ENCODE results near the gene NTMT2.

Gene NTMT2

DNA sequence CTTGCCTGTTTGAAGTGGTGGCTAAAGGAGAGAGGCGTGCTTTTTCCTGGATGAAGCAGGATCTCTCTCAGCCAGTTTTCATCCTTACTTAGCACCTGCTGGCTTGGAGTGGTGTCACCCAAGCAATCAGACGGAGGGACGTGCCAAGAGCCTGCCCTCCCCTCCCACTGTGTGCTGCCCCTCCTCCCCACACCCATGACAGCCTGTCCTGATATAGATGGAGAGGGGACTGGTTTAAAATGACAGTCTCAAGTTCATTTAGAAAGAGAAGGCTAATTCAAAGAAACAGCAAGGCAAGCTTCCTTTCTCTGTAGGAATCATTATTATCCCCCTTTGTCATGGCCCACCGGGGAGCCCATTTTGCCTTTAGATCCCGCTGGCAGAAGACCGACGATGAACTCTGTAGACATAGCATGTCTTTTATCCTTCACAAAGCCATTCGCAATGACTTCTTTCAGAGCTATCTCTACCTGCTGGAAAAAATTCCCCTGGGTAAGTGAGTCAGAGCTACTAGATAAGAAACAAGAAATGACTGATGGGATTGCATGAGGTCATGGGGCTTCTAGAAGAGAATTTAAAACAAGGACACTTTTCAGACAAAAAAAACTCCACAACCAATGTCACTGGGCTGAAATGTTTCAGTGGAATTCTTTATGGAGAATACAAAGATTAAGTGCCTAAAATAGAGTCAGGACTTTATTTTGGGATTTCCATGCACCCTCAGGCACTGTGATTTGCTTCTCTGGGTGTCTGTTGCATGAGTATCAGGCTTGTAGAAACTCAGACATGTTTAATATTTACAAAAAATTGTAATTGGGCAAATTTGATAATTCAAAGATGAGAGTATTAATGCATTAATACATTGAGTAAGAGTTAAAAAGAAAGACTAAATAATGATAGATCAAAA lies at the start of gene NTMT2:
Gene NTMT2, plus strand, starts transcription at position 190 of the 907 bp plus-strand sequence. Its CDS starts 149 bp downstream, at position 339.
- ATAC-seq = no peak
- TF ChIP-seq ZNF8 (CRISPR knock-in tag; IDR thresholded peaks at IDR 0.05) (no peak), ZC3H10 (CRISPR knock-in tag; IDR thresholded peaks at IDR 0.05) (no peak), ZNF70 (CRISPR knock-in tag; IDR thresholded peaks at IDR 0.05) (no peak), SNAI2 (CRISPR knock-in tag; IDR thresholded peaks at IDR 0.05) (no peak), BACH2 (CRISPR knock-in tag; IDR thresholded peaks at IDR 0.05; ENCODE audit: borderline replicate concordance) (no peak), ZFP3 (CRISPR knock-in tag; IDR thresholded peaks at IDR 0.05) (no peak), CSDC2 (CRISPR knock-in tag; IDR thresholded peaks at IDR 0.05) (no peak), TCF4 (CRISPR knock-in tag; IDR thresholded peaks at IDR 0.05; ENCODE audit: borderline replicate concordance) (no peak), ESRRG (CRISPR knock-in tag; IDR thresholded peaks at IDR 0.05) (no peak), TOX (CRISPR knock-in tag; IDR thresholded peaks at IDR 0.05; ENCODE audit: borderline replicate concordance) (no peak), ZNF565 (CRISPR knock-in tag; conservative IDR thresholded peaks at IDR 0.05; ENCODE audit: low read depth) (no peak), ARNTL (CRISPR knock-in tag; IDR thresholded peaks at IDR 0.05; ENCODE audit: borderline replicate concordance, low read depth) (no peak), PPARA (CRISPR knock-in tag; IDR thresholded peaks at IDR 0.05; ENCODE audit: borderline replicate concordance) (no peak), ISL1 (CRISPR knock-in tag; IDR thresholded peaks at IDR 0.05) (no peak)
- TF ChIP-seq, protein P1, sequence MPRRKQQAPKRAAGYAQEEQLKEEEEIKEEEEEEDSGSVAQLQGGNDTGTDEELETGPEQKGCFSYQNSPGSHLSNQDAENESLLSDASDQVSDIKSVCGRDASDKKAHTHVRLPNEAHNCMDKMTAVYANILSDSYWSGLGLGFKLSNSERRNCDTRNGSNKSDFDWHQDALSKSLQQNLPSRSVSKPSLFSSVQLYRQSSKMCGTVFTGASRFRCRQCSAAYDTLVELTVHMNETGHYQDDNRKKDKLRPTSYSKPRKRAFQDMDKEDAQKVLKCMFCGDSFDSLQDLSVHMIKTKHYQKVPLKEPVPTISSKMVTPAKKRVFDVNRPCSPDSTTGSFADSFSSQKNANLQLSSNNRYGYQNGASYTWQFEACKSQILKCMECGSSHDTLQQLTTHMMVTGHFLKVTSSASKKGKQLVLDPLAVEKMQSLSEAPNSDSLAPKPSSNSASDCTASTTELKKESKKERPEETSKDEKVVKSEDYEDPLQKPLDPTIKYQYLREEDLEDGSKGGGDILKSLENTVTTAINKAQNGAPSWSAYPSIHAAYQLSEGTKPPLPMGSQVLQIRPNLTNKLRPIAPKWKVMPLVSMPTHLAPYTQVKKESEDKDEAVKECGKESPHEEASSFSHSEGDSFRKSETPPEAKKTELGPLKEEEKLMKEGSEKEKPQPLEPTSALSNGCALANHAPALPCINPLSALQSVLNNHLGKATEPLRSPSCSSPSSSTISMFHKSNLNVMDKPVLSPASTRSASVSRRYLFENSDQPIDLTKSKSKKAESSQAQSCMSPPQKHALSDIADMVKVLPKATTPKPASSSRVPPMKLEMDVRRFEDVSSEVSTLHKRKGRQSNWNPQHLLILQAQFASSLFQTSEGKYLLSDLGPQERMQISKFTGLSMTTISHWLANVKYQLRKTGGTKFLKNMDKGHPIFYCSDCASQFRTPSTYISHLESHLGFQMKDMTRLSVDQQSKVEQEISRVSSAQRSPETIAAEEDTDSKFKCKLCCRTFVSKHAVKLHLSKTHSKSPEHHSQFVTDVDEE (CRISPR knock-in tag; IDR thresholded peaks at IDR 0.05) = no peak
- TF ChIP-seq, protein P2, sequence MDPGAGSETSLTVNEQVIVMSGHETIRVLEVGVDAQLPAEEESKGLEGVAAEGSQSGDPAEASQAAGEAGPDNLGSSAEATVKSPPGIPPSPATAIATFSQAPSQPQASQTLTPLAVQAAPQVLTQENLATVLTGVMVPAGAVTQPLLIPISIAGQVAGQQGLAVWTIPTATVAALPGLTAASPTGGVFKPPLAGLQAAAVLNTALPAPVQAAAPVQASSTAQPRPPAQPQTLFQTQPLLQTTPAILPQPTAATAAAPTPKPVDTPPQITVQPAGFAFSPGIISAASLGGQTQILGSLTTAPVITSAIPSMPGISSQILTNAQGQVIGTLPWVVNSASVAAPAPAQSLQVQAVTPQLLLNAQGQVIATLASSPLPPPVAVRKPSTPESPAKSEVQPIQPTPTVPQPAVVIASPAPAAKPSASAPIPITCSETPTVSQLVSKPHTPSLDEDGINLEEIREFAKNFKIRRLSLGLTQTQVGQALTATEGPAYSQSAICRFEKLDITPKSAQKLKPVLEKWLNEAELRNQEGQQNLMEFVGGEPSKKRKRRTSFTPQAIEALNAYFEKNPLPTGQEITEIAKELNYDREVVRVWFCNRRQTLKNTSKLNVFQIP (CRISPR knock-in tag; IDR thresholded peaks at IDR 0.05; ENCODE audit: borderline replicate concordance, low read depth) = no peak

DNA sequence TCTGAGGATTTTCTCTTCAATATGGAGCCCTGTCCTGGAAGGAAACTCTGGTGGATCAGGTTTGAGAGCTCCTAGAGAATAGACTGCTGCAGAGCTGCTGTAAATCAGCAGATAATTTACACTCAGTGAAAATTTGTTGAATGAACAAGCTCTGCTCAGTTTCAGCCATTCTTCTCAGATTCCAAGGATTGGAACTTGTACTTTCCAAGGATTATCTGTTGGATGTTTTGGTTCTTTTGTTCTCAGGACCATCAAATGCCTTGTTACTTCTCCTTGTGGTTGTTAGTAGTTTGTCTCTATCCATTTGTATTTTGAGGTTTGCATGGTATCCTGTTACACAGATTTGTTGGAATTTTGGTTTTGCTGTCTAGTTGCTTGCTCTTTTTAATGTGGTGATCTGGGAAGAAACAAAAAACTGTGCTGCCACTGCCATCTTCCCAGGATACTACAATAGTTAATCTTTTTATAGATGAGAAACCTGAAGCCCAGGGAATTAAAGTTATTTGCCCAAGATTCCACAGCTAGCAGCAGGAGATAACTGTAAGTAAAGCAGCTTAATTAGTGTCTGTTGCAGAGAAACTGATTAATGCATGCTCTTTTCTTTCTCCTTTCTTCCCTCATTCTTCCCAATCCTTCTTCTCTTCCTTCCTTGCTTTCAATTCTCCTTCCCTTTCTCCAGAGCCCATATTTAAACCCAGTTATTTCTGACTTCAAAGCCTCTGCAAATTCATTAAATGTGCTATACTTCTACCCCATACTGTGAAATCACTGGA lies 49.6 kb upstream of the NTMT2 start:
- ATAC-seq = no peak
- no peak for TF ChIP-seq ARNTL (CRISPR knock-in tag; IDR thresholded peaks at IDR 0.05; ENCODE audit: borderline replicate concordance, low read depth)
- no peak for TF ChIP-seq BACH2 (CRISPR knock-in tag; IDR thresholded peaks at IDR 0.05; ENCODE audit: borderline replicate concordance)
- TF ChIP-seq ZNF70 (CRISPR knock-in tag; IDR thresholded peaks at IDR 0.05) = no peak
- no peak for TF ChIP-seq OSR1 (CRISPR knock-in tag; IDR thresholded peaks at IDR 0.05)
- TF ChIP-seq ZNF8 (CRISPR knock-in tag; IDR thresholded peaks at IDR 0.05) = no peak
- no peak for TF ChIP-seq ZNF565 (CRISPR knock-in tag; conservative IDR thresholded peaks at IDR 0.05; ENCODE audit: low read depth)
- no peak for TF ChIP-seq ESRRG (CRISPR knock-in tag; IDR thresholded peaks at IDR 0.05)
- TF ChIP-seq RARB (CRISPR knock-in tag; IDR thresholded peaks at IDR 0.05) = no peak
- TF ChIP-seq SNAI2 (CRISPR knock-in tag; IDR thresholded peaks at IDR 0.05) = no peak
- no peak for TF ChIP-seq CSDC2 (CRISPR knock-in tag; IDR thresholded peaks at IDR 0.05)
- TF ChIP-seq, protein P3, sequence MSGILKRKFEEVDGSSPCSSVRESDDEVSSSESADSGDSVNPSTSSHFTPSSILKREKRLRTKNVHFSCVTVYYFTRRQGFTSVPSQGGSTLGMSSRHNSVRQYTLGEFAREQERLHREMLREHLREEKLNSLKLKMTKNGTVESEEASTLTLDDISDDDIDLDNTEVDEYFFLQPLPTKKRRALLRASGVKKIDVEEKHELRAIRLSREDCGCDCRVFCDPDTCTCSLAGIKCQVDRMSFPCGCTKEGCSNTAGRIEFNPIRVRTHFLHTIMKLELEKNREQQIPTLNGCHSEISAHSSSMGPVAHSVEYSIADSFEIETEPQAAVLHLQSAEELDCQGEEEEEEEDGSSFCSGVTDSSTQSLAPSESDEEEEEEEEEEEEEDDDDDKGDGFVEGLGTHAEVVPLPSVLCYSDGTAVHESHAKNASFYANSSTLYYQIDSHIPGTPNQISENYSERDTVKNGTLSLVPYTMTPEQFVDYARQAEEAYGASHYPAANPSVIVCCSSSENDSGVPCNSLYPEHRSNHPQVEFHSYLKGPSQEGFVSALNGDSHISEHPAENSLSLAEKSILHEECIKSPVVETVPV (CRISPR knock-in tag; IDR thresholded peaks at IDR 0.05) = no peak
- TF ChIP-seq, protein P4, sequence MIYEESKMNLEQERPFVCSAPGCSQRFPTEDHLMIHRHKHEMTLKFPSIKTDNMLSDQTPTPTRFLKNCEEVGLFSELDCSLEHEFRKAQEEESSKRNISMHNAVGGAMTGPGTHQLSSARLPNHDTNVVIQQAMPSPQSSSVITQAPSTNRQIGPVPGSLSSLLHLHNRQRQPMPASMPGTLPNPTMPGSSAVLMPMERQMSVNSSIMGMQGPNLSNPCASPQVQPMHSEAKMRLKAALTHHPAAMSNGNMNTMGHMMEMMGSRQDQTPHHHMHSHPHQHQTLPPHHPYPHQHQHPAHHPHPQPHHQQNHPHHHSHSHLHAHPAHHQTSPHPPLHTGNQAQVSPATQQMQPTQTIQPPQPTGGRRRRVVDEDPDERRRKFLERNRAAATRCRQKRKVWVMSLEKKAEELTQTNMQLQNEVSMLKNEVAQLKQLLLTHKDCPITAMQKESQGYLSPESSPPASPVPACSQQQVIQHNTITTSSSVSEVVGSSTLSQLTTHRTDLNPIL (CRISPR knock-in tag; IDR thresholded peaks at IDR 0.05; ENCODE audit: low read depth) = no peak
- TF ChIP-seq ISL1 (CRISPR knock-in tag; IDR thresholded peaks at IDR 0.05) = no peak
- no peak for TF ChIP-seq ZFP30 (CRISPR knock-in tag; IDR thresholded peaks at IDR 0.05)

Data from SK-N-SH treated with all-trans-retinoic acid at 6 μM for 48 hours (cell line).